ENCODE data around the gene FIBCD1. TPM values are rescaled to one million over a fixed set of nuclear protein-coding genes. Genes with fewer than 3 reads are reported as not detected.

The FIBCD1 gene
- total RNA-seq, 1 experiment from 2014 or later = 6.6 TPM

GRCh38 chr9:130904070-130905044, 34.7 kb downstream of the FIBCD1 start (continued):
- TF ChIP-seq NFE2L1 (CRISPR knock-in tag; IDR thresholded peaks at IDR 0.05) (no peak), CBFB (CRISPR knock-in tag; IDR thresholded peaks at IDR 0.05; ENCODE audit: low read depth) (no peak), FOXP4 (CRISPR knock-in tag; IDR thresholded peaks at IDR 0.05) (no peak), STAT6 (CRISPR knock-in tag; conservative IDR thresholded peaks at IDR 0.05; ENCODE audit: low read depth) (no peak), ZNF416 (CRISPR knock-in tag; IDR thresholded peaks at IDR 0.05) (no peak), ZNF512 (CRISPR knock-in tag; IDR thresholded peaks at IDR 0.05; ENCODE audit: borderline replicate concordance) (no peak), MYBL2 (CRISPR knock-in tag; IDR thresholded peaks at IDR 0.05) (no peak), ZNF317 (CRISPR knock-in tag; IDR thresholded peaks at IDR 0.05; ENCODE audit: borderline replicate concordance, low read depth) (no peak), FOXK1 (CRISPR knock-in tag; IDR thresholded peaks at IDR 0.05) (no peak), TP53 (CRISPR knock-in tag; IDR thresholded peaks at IDR 0.05) (no peak)

GRCh38 chr9:130903194-130904069, 35.6 kb downstream of the FIBCD1 start:
- ChIA-PET POLR2A (no interaction called here), CTCF (interaction anchor here (1.0 to 1.7 kb wide), 3 partner anchors 34 to 143 kb away, joined by 4 to 6 read pairs (median 5); no protein-coding TSS in a partner anchor)
- DNase-seq (ENCODE audit: low spot score) (no peak), ATAC-seq (no peak)
- H3K27ac Mint-ChIP-seq = no peak overlapping the region
- H3K4me1 Mint-ChIP-seq = no peaks in the 10 kb centered on the region
- H3K27me3 Mint-ChIP-seq (ENCODE audit: low read depth) = no peaks in the 10 kb centered on the region
- no peaks in the 10 kb centered on the region for H3K36me3 Mint-ChIP-seq
- TF ChIP-seq FOXK1 (CRISPR knock-in tag; IDR thresholded peaks at IDR 0.05) (no peak), ZNF219 (CRISPR knock-in tag; IDR thresholded peaks at IDR 0.05; ENCODE audit: borderline replicate concordance) (no peak), E2F4 (CRISPR knock-in tag; IDR thresholded peaks at IDR 0.05; ENCODE audit: borderline replicate concordance, low read depth) (no peak), ZNF317 (CRISPR knock-in tag; IDR thresholded peaks at IDR 0.05; ENCODE audit: borderline replicate concordance, low read depth) (no peak), IRF1 (CRISPR knock-in tag; IDR thresholded peaks at IDR 0.05) (no peak)
- no peaks in the 10 kb centered on the region for H3K9me3 Mint-ChIP-seq
- H3K4me3 Mint-ChIP-seq = no peak overlapping the region
